Measurements from ENCODE around the gene DCP2.

DNA sequence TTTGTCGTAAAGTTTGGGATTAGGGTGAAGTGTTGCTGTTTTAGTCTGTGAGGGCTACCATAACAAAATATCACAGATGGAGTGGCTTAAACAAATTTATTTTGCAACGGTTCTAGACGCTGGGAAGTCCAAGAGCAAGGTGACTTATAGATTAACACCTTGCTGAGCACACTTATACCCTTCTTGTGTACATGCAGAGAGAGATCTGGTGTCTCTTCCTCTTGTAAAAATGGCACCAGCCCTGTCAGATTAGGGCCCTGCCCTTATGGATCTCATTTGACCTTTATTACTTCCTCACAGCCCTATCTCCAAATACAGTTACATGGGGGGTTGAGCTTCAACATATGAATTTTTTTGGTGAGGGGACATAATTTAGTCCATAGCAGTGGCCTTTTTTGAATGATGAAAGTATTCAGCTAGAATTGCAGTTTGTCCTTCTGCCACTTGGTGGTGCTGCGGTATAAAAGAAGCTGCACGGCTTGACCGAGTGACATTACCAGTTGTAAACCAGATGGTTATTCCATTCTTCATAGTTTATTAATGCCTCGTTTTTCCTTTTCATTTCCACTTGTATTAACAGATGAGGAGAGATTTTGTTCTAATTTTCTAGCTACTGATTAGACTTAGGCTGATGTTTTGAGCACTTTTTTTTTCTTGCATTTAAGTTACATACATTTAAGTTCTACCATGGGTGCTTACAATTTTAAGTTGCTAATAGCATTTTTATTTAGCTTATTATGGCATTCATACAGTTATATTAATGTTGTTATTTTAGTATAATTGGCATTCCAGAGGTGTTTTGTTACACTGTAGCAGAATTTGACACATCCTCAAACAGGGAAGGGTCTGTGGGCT, 19.4 kb downstream of the DCP2 start:
- TF ChIP-seq POLR2A (IDR thresholded peaks at IDR 0.05): no peak
- TF ChIP-seq CTCF (IDR thresholded peaks at IDR 0.05): peak; percentile 77 to 90 (median 84)
- TF ChIP-seq POLR2AphosphoS5 (IDR thresholded peaks at IDR 0.05; ENCODE audit: insufficient read depth in 1 of 2, low read depth in 1 of 2): no peak

All from vagina (tissue), 2 donors.